ENCODE measurements around the gene LGI4.

The LGI4 gene

DNA sequence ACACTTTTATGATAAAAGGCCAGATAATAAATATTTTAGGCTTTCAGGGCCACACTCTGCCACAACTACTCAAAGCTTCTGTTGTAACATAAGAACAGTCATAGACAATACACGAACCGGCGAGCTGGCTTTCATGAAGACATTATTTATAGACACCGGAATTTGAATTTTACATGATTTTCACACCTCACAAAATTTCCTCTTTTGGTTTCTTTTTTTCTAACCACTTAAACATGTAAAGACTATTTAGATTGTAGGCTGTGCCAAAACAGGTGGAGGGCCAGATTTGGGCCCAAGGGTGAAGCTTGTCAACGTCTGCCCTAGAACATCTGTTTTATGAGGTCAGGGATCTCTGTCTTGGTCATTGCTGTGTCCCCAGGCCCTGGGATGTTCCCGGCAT is 48.9 kb downstream of the LGI4 start:
- no peak for DNase-seq (ENCODE audit: low spot score)

GRCh38 chr19:35084509-35084762 is 50.4 kb downstream of the LGI4 start:
- no peak for DNase-seq (ENCODE audit: low spot score)

DNA sequence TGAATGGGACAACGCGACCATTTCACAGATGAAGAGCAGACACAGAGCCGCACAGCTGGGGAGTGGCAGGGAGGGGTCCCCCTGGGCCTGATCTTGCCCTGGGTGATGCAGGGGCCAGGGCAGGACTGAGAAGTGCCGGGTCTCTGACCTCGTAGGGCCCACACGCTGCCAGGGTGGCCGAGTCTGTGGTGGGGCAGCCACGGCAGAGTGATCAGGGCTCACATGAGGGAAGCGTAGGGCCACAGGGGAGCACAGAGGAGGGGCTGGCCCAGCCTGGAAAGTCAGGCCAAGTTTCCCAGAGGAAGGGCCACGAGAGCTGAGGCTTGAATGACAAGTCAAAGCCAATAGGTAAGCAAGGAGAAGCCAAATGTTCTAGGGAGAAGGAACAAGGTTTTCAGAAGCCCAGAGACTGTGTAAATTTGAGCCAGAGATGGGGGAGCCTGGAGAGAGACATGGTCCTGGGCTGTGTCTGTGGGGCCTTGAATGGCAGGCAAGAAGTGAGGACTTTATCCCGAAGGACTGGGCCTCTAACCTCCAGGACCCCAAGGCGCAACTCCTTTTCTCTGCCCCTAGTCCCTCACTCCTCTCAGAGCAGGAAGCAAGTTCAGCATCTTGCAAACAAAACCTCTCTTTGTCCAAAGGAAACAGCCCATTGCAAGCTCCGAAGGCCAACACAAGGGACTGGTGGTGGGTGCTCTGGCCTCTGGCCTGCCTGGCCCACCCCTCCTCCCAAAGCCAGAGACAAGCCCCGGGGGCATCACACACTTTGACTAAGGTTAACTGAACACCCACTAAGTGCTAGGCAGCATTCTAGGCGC is 51.0 kb downstream of the LGI4 start:
- DNase-seq (ENCODE audit: low spot score), result no peak

DNA sequence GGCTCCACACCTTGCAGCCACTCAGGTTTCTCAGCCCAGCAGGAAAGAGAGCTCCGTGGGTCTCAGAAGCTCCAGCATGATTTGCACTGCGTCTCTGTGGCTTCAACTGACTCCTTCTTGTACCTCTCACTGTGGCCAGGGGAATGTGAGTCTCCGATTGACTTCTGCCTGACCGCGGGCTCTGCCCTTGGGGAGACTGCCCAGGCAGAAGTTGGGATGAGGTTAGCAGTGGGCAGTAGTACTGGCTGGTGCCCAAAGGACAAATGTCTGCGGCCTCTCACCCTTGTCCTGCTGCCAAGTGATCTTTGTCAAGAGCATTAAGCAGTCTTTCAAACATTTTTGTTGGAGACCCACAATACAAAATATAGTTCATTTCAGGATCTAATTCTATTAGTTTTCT is 53.7 kb downstream of the LGI4 start:
- no peak for DNase-seq (ENCODE audit: low spot score)

GRCh38 chr19:35080613-35081170 is 54.2 kb downstream of the LGI4 start:
- DNase-seq (ENCODE audit: low spot score), result no peak

DNA sequence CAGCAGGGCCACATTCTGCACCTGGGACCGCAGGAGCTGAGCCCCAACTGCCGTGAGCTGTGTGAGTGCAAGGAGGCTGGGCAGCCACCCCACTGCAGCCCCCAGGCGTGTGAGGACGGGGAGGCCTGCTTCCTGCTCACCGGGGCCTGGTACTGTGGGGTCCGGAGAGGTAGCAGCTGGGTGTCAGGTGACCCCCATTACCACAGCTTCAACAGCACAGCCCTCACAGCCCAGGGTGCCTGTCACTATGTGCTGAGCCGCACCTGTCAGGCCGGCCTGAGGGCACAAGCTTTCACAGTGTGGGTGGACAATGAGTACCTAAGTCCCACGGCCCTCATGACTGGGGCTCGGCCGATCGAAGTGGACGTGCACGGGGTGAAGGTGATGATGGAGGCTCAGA is 55.0 kb downstream of the LGI4 start:
- no peak for DNase-seq (ENCODE audit: low spot score)

- no peak for DNase-seq (ENCODE audit: low spot score)
Measured at GRCh38 chr19:35077411-35078223, 57.2 kb downstream of the LGI4 start.

DNA sequence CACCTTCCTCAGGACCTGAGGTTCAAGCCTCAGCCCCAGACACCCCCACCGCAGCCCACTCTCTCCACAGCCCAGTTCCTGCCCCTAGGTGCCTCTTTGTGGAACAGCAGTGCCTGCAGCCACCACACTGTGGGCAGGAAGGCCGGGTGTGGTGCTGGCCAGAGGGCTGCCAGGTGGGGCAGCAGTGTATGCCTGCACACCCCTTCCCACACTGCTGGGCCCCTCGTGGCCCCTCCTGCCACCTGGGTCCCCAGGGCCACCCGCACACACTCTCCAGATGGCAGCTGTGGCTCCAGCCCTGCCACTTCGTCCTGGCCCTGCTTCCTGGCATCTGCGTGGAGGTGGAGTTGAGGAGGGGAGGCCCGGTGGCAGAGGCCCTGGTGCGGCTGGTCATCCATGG is 58.2 kb downstream of the LGI4 start:
- DNase-seq (ENCODE audit: low spot score), result no peak

DNA sequence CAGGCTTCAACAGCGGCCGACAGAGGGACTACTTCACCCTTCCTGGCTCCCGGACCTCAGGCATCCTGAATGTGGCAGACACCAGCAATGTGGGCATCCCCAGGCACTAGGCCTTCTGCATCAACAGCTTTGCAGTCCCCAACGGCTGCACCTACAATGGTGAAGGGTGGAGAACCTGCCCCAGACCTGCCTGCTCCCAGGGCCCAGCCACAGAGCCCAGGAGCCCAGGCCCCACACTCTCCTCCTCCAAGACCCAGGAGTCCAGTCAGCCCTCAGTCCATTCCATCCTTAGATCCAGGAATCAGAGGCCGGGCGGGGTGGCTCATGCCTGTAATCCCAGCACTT is 58.9 kb downstream of the LGI4 start:
- DNase-seq (ENCODE audit: low spot score), result no peak

DNA sequence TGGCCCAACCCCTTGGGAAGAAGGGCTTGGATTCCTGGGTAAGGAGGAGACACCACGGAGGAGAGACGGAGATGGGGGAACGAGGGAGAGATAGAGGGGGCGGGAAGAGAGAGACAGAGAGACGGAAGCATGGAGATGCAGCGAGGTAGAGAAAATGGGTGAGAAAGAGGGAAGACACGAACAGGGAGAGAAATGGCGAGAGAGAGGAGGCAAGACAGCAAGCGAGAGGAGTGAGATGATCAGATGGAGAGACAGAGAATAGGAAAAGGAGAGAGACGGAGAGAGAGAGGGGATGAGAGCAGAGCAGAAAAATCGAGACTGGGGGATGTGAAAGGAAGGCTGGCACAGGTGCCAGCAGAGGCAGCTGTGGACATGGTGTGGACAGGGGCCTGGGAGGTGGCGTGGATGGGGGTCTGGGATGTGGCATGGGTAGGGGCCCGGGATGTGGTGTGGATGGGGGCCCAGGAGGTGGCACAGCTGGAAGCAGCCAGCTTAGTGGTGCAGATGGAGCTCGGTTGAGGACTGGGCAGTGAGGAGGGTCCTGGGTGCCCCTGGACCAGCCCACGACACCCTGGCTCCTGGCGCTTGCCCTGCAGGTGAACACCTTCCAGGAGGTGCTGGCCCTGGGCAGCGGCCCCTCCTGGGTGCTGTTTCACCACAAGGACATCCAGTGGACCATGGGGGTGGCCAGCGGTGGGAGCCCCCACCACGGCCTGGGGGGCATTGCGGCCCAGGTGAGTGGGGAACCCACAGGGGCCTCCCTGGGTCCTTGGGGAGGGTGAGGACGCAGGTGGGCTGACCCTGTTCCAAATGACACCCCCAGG is 59.4 kb downstream of the LGI4 start:
- no peak for DNase-seq (ENCODE audit: low spot score)

Data from SW480 (cell line).